HL-60 (cell line): ENCODE results near the gene FAM136A.

Experiments
- DNase-seq, 2 experiments: peaks; one replicate each; pipeline ENCODE4 v3.0.0-alpha.2; 2010 to 2020; ENCODE audit warnings: low read depth in 1 of 2, low spot score in 1 of 2
- H3K27ac ChIP-seq: fragments of 250-450 bp; sonication (Bioruptor Pico); replicated peaks from 2 replicates; pipeline ENCODE4 v1.5.1; 2020; ENCODE audit warnings: mild to moderate bottlenecking, moderate library complexity
- H3K27me3 ChIP-seq: fragments of 250-450 bp; sonication (Bioruptor Pico); 2 replicates; pipeline ENCODE4 v1.5.1; 2021; ENCODE audit warnings: mild to moderate bottlenecking, moderate library complexity; ENCODE audit not compliant: insufficient read depth, poor library complexity, severe bottlenecking
- H3K4me3 ChIP-seq: replicated peaks from 2 replicates; pipeline ENCODE4 v1.5.1; 2011; ENCODE audit warnings: mild to moderate bottlenecking, control low read depth, low read length; ENCODE audit not compliant: insufficient read depth
- CTCF ChIP-seq: IDR thresholded peaks from one replicate; pipeline ENCODE4 v1.5.1; 2011; ENCODE audit warnings: low read length, control low read depth, inconsistent platforms; ENCODE audit not compliant: insufficient read depth
- GABPA ChIP-seq: IDR thresholded peaks from 2 replicates; pipeline ENCODE4 v1.6.1; 2012; ENCODE audit warnings: low read depth
- POLR2AphosphoS5 ChIP-seq: IDR thresholded peaks from 2 replicates; pipeline ENCODE4 v1.6.1; 2012; ENCODE audit warnings: low read depth
- REST ChIP-seq: IDR thresholded peaks from 2 replicates; pipeline ENCODE4 v1.6.1; 2012; ENCODE audit warnings: low read depth; ENCODE audit not compliant: insufficient replicate concordance
- SPI1 ChIP-seq: IDR thresholded peaks from 2 replicates; pipeline ENCODE4 v1.6.1; 2012; ENCODE audit warnings: low read depth, mild to moderate bottlenecking, borderline replicate concordance

Gene FAM136A

GRCh38 chr2:70340075-70340474 lies 38.2 kb upstream of the FAM136A start:
- TF ChIP-seq POLR2AphosphoS5, result no peak
- no peak for TF ChIP-seq SPI1
- Histone ChIP-seq H3K4me3 (no peak overlapping the region), H3K27ac (no peak overlapping the region), H3K27me3 (no peaks in the 10 kb centered on the region)
- no peak for DNase-seq

- TF ChIP-seq CTCF, result no peak
- no peak for TF ChIP-seq SPI1
- TF ChIP-seq GABPA, result no peak
- no peak for TF ChIP-seq POLR2AphosphoS5
- TF ChIP-seq REST, result no peak
- no peak overlapping the region for H3K4me3 ChIP-seq
- H3K27me3 ChIP-seq, result no peaks in the 10 kb centered on the region
- no peak for DNase-seq
- no peak overlapping the region for H3K27ac ChIP-seq
Observed at GRCh38 chr2:70336552-70336951, 34.7 kb upstream of the FAM136A start.

- DNase-seq, result no peak
- Histone ChIP-seq H3K27ac (no peak overlapping the region), H3K27me3 (no peaks in the 10 kb centered on the region), H3K4me3 (no peak overlapping the region)
- TF ChIP-seq POLR2AphosphoS5, result no peak
- TF ChIP-seq CTCF, result no peak
- TF ChIP-seq GABPA, result no peak
- no peak for TF ChIP-seq SPI1
- TF ChIP-seq REST, result no peak
Observed at GRCh38 chr2:70331012-70331411, 29.1 kb upstream of the FAM136A start.

GRCh38 chr2:70330476-70330875 lies 28.6 kb upstream of the FAM136A start:
- Histone ChIP-seq H3K27ac (no peak overlapping the region), H3K27me3 (no peaks in the 10 kb centered on the region), H3K4me3 (no peak overlapping the region)
- no peak for DNase-seq
- TF ChIP-seq REST, result no peak
- no peak for TF ChIP-seq POLR2AphosphoS5
- no peak for TF ChIP-seq GABPA
- no peak for TF ChIP-seq CTCF
- no peak for TF ChIP-seq SPI1
